HCT116 (cell line): Measurements from ENCODE around the gene GP1BA. TPM values are rescaled to one million over a fixed set of nuclear protein-coding genes. Genes with fewer than 3 reads are reported as not detected.

ENCODE experiments used
- ATAC-seq: fragments of 200-7000 bp; cut with Tn5 transposase; 2 replicates; pipeline ENCODE4 v1.9.1; 2020; ENCODE audit warnings: mild to moderate bottlenecking, moderate library complexity
- BruUV-seq: library from RNA; stranded (reverse); fragments of 400-500 nt; replicated peaks from 2 replicates; lab custom pipeline; 2021; lab: Mats Ljungman, UMichigan
- CTCF ChIA-PET: fragments of 300-600 bp; sonication (Branson Sonifier 250); formaldehyde crosslinking; loops from one replicate; lab custom pipeline; 2021; ENCODE audit warnings: antibody characterized with exemption; lab: Charles Lee
- POLR2A ChIA-PET: fragments of 300-600, 350-600 bp; sonication (Branson Sonifier 250); formaldehyde crosslinking; loops from one replicate; lab custom pipeline; 2021; ENCODE audit warnings: antibody characterized with exemption; lab: Charles Lee
- RAD21 ChIA-PET, 2 experiments: fragments of 300-600 bp; sonication (Branson Sonifier 250); formaldehyde crosslinking; loops; one replicate each; lab custom pipeline; 2023; ENCODE audit warnings: low total read pairs in 2 of 2; ENCODE audit not compliant: uncharacterized antibody in 2 of 2, unreplicated experiment in 2 of 2, low non-redundant PET in 1 of 2; lab: Charles Lee
- DNase-seq: peaks from one replicate; pipeline ENCODE4 v3.0.0-alpha.2; 2010; ENCODE audit warnings: low read depth, low spot score
- H2AFZ ChIP-seq: fragments of 200-600 bp; shearing (Covaris generic), sonication (generic); 2 replicates; pipeline ENCODE4 v1.6.1; 2017; ENCODE audit warnings: low read depth, mixed run types, mixed read lengths, antibody characterized with exemption, low read length; ENCODE audit not compliant: poor library complexity, severe bottlenecking
- H3K27ac ChIP-seq: 2 replicates; pipeline ENCODE4 v1.5.1; 2012; ENCODE audit warnings: low read depth, low read length
- H3K27me3 ChIP-seq: fragments of 200-600 bp; sonication (generic); 2 replicates; pipeline ENCODE4 v1.6.1; 2016; ENCODE audit warnings: mixed run types, low read length, mixed read lengths; ENCODE audit not compliant: insufficient read depth
- H3K36me3 ChIP-seq, 2 experiments: fragments of 200-500 bp in 1 of 2; fragments of 200-600 bp in 1 of 2; sonication (Bioruptor generic) in 1 of 2; sonication (generic) in 1 of 2; 2 replicates each; pipeline versions ENCODE4 v1.5.1 to v1.6.1; 2014 to 2016; ENCODE audit warnings: low read length in 2 of 2, inconsistent platforms in 1 of 2, mixed read lengths in 1 of 2, mixed run types in 1 of 2; ENCODE audit not compliant: insufficient read depth in 2 of 2, control insufficient read depth in 1 of 2
- H3K4me1 ChIP-seq, 2 experiments: fragments of 200-600 bp in 1 of 2; sonication (generic) in 1 of 2; 2 replicates each; pipeline versions ENCODE4 v1.5.1 to v1.6.1; 2012 to 2017; ENCODE audit warnings: low read length in 2 of 2, inconsistent platforms in 1 of 2, mild to moderate bottlenecking in 1 of 2, mixed read lengths in 1 of 2, mixed run types in 1 of 2, moderate library complexity in 1 of 2; ENCODE audit not compliant: insufficient read depth in 2 of 2, control insufficient read depth in 1 of 2
- H3K4me2 ChIP-seq: fragments of 200-600 bp; sonication (generic); 2 replicates; pipeline ENCODE4 v1.6.1; 2017; ENCODE audit warnings: mixed run types, low read length, mixed read lengths
- H3K4me3 ChIP-seq, 2 experiments: fragments of 200-600 bp in 1 of 2; sonication (generic) in 1 of 2; replicated peaks in 1 of 2; 2 replicates each; pipeline ENCODE4 v1.5.1; 2011 to 2016; ENCODE audit warnings: low read length in 2 of 2, control low read depth in 1 of 2, low read depth in 1 of 2, mild to moderate bottlenecking in 1 of 2, mixed read lengths in 1 of 2, mixed run types in 1 of 2
- H3K79me2 ChIP-seq: fragments of 200-600 bp; sonication (generic); 2 replicates; pipeline ENCODE4 v1.6.1; 2017; ENCODE audit warnings: mild to moderate bottlenecking, mixed run types, low read length, moderate library complexity, mixed read lengths; ENCODE audit not compliant: insufficient read depth
- H3K9ac ChIP-seq: fragments of 200-600 bp; sonication (generic); 2 replicates; pipeline ENCODE4 v1.6.1; 2016; ENCODE audit warnings: low read length, mixed read lengths
- H3K9me2 ChIP-seq: fragments of 200-600 bp; sonication (generic), shearing (Covaris generic); 2 replicates; pipeline ENCODE4 v1.6.1; 2017; ENCODE audit warnings: mixed run types, mild to moderate bottlenecking, moderate library complexity; ENCODE audit not compliant: insufficient read depth
- H3K9me3 ChIP-seq, 2 experiments: fragments of 200-500 bp in 1 of 2; fragments of 200-600 bp in 1 of 2; sonication (Bioruptor generic) in 1 of 2; sonication (generic) in 1 of 2; 2 replicates each; pipeline ENCODE4 v1.6.1; 2014 to 2017; ENCODE audit warnings: low read length in 2 of 2, mixed read lengths in 2 of 2, inconsistent platforms in 1 of 2, low read depth in 1 of 2, mild to moderate bottlenecking in 1 of 2, mixed run types in 1 of 2, moderate library complexity in 1 of 2; ENCODE audit not compliant: control insufficient read depth in 1 of 2, insufficient read depth in 1 of 2
- H4K20me1 ChIP-seq: fragments of 200-600 bp; sonication (generic), shearing (Covaris generic); 2 replicates; pipeline ENCODE4 v1.6.1; 2017; ENCODE audit warnings: mixed run types, mild to moderate bottlenecking, moderate library complexity; ENCODE audit not compliant: insufficient read depth
- CTCF ChIP-seq, 3 experiments: fragments of 200-600 bp in 1 of 3; sonication (generic) in 1 of 3; IDR thresholded peaks in 2 of 3; conservative IDR thresholded peaks in 1 of 3; 2 replicates each; pipeline ENCODE4 v1.5.1; 2012 to 2017; ENCODE audit warnings: low read depth in 2 of 3, low read length in 2 of 3, antibody characterized with exemption in 1 of 3, borderline replicate concordance in 1 of 3, control low read depth in 1 of 3, mild to moderate bottlenecking in 1 of 3, mixed read lengths in 1 of 3, mixed run types in 1 of 3, moderate library complexity in 1 of 3; ENCODE audit not compliant: insufficient read depth in 1 of 3
- MAX ChIP-seq: IDR thresholded peaks from 2 replicates; pipeline ENCODE4 v1.6.1; 2012
- SP1 ChIP-seq: IDR thresholded peaks from 2 replicates; pipeline ENCODE4 v1.6.1; 2012; ENCODE audit warnings: low read depth
- YY1 ChIP-seq: IDR thresholded peaks from 2 replicates; pipeline ENCODE4 v1.6.1; 2011; ENCODE audit warnings: low read length, low read depth, moderate library complexity, mild to moderate bottlenecking; ENCODE audit not compliant: insufficient replicate concordance; ENCODE audit errors: extremely low read depth
- intact Hi-C: fragments of 100-400 bp; cut with micrococcal nuclease; formaldehyde crosslinking; loops from 2 replicates; pipeline ENCODE4 v1.10.0; 2022
- total RNA-seq: library from RNA; stranded (reverse); gene quantifications from one replicate; pipeline ENCODE4 v1.2.1, GENCODE V29; 2021; ENCODE audit not compliant: unreplicated experiment

The GP1BA gene
- total RNA-seq, 1 experiment from 2014 or later, result not detected

- RAD21 ChIA-PET, result interaction anchor here (0.6 to 2.2 kb wide), 5 partner anchors 12 to 58 kb away, joined by 3 to 11 read pairs (median 6); partner anchors contain the start of genes RNF167 (in 2 of the 2), SLC25A11 (in 2 of the 2) and PFN1 (in 1 of the 2)
- peak overlapping the region; percentile 84 for H3K4me2 ChIP-seq
- DNase-seq (peak; percentile 100), ATAC-seq (peak; percentile 91)
- intact Hi-C loops, result loop anchor here (1.0 kb wide), 4 partner anchors 17 to 58 kb away; partner anchors contain the start of genes CAMTA2, RNF167 and SLC25A11
- H3K4me1 ChIP-seq, result peaks cover 19 to 33% of the 10 kb centered on the region in 2 experiments
- no peaks in the 10 kb centered on the region for H3K27me3 ChIP-seq
- H3K27ac ChIP-seq, result peak overlapping the region; percentile 96
- peak overlapping the region; percentile 70 to 79 for H3K4me3 ChIP-seq
- no peaks in the 10 kb centered on the region for H4K20me1 ChIP-seq
- peaks cover 17% of the 10 kb centered on the region; the same call in 1 of the 2 replicates for H3K79me2 ChIP-seq
- H3K9ac ChIP-seq, result peak overlapping the region; percentile 80
- peak; percentile 31 for TF ChIP-seq YY1
- peak; percentile 67; the same call in 1 of the 2 replicates for TF ChIP-seq MAX
- no peak for TF ChIP-seq CTCF (IDR thresholded peaks at IDR 0.05 in 2 of 3, conservative IDR thresholded peaks at IDR 0.05 in 1 of 3; ENCODE audit: borderline replicate concordance in 1 of 3, insufficient read depth in 1 of 3, low read depth in 2 of 3, low read length in 2 of 3)
- TF ChIP-seq SP1, result peak; percentile 99
- POLR2A ChIA-PET, result interaction anchor here (0.7 to 5.0 kb wide), 11 partner anchors 10 to 176 kb away, joined by 3 to 45 read pairs (median 10); partner anchors contain the start of genes CAMTA2, ENO3, PFN1 and RNF167
- H3K9me3 ChIP-seq, result no peaks in the 10 kb centered on the region
- peaks cover 0 to 13% of the 10 kb centered on the region in 2 experiments; a peak in 2 of 4 replicates for H3K36me3 ChIP-seq
- TSS peak; percentile 69 for BruUV-seq
- CTCF ChIA-PET, result interaction anchor here (0.5 to 2.2 kb wide), 7 partner anchors 9 to 95 kb away, joined by 4 to 12 read pairs (median 7); partner anchors contain the start of genes CAMTA2, RNF167 and SLC25A11
- H3K9me2 ChIP-seq, result no peaks in the 10 kb centered on the region
- H2AFZ ChIP-seq, result no peak overlapping the region
Measured at GRCh38 chr17:4966844-4967538, 34.9 kb downstream of the GP1BA start.
